Panc1 (cell line): Measurements from ENCODE around the gene TMIGD1. TPM values are rescaled to one million over a fixed set of nuclear protein-coding genes. Genes with fewer than 3 reads are reported as not detected.

Experiments used
- ATAC-seq: fragments of 200-7000 bp; cut with Tn5 transposase; 2 replicates; pipeline ENCODE4 v1.9.1; 2020; ENCODE audit warnings: mild to moderate bottlenecking, moderate library complexity
- BruUV-seq: library from RNA; stranded (reverse); fragments of 400-500 nt; replicated peaks from 2 replicates; lab custom pipeline; 2021; lab: Mats Ljungman, UMichigan
- CTCF ChIA-PET: fragments of 300-600 bp; sonication (Branson Sonifier 250); formaldehyde crosslinking; loops from one replicate; lab custom pipeline; 2022; ENCODE audit warnings: antibody characterized with exemption; lab: Charles Lee
- POLR2A ChIA-PET: fragments of 300-600 bp; sonication (Branson Sonifier 250); formaldehyde crosslinking; loops from one replicate; lab custom pipeline; 2022; ENCODE audit warnings: antibody characterized with exemption; lab: Charles Lee
- DNase-seq: peaks from one replicate; pipeline ENCODE4 v3.0.0-alpha.2; 2010; ENCODE audit warnings: low read depth, low spot score
- H3K27ac ChIP-seq: 2 replicates; pipeline ENCODE4 v1.5.1; 2011; ENCODE audit warnings: mild to moderate bottlenecking, low read length, inconsistent platforms
- H3K27me3 ChIP-seq: fragments of 200-500 bp; sonication (Bioruptor generic); 2 replicates; pipeline ENCODE4 v1.6.0; 2014; ENCODE audit warnings: low read length, inconsistent platforms; ENCODE audit not compliant: control insufficient read depth, insufficient read depth
- H3K36me3 ChIP-seq: fragments of 200-500 bp; sonication (Bioruptor generic); 2 replicates; pipeline ENCODE4 v1.5.1; 2014; ENCODE audit warnings: inconsistent platforms, mild to moderate bottlenecking, low read length, moderate library complexity; ENCODE audit not compliant: control insufficient read depth, insufficient read depth
- H3K4me1 ChIP-seq: 2 replicates; pipeline ENCODE4 v1.5.1; 2011; ENCODE audit warnings: inconsistent platforms, mild to moderate bottlenecking, low read length, moderate library complexity; ENCODE audit not compliant: control insufficient read depth, insufficient read depth
- H3K4me3 ChIP-seq, 2 experiments: 2 replicates each; pipeline ENCODE4 v1.5.1; 2011 to 2012; ENCODE audit warnings: low read depth in 2 of 2, low read length in 2 of 2, mild to moderate bottlenecking in 2 of 2, inconsistent platforms in 1 of 2, moderate library complexity in 1 of 2
- H3K9me3 ChIP-seq: fragments of 200-500 bp; sonication (Bioruptor generic); 2 replicates; pipeline ENCODE4 v1.5.1; 2014; ENCODE audit warnings: low read depth, mild to moderate bottlenecking, inconsistent platforms, low read length, moderate library complexity; ENCODE audit not compliant: control insufficient read depth, insufficient read depth
- CTCF ChIP-seq: fragments of 450-650 bp; IDR thresholded peaks from 2 replicates; pipeline ENCODE4 v1.5.1; 2017; ENCODE audit warnings: mild to moderate bottlenecking
- POLR2AphosphoS5 ChIP-seq: IDR thresholded peaks from 2 replicates; pipeline ENCODE4 v1.6.1; 2012; ENCODE audit warnings: mild to moderate bottlenecking, low read depth, low read length, moderate library complexity
- REST ChIP-seq, 2 experiments: IDR thresholded peaks; 2 replicates each; pipeline ENCODE4 v1.6.1; 2011 to 2012; ENCODE audit warnings: low read depth in 2 of 2, control low read depth in 1 of 2, low read length in 1 of 2, mild to moderate bottlenecking in 1 of 2, moderate library complexity in 1 of 2; ENCODE audit not compliant: insufficient read depth in 1 of 2
- SIN3A ChIP-seq: IDR thresholded peaks from 2 replicates; pipeline ENCODE4 v1.6.1; 2012; ENCODE audit warnings: low read depth, mild to moderate bottlenecking, low read length, moderate library complexity, borderline replicate concordance; ENCODE audit not compliant: insufficient read depth
- TCF7L2 ChIP-seq: IDR thresholded peaks from 2 replicates; pipeline ENCODE4 v1.6.1; 2011; ENCODE audit warnings: mild to moderate bottlenecking, low read depth, low read length, inconsistent platforms
- in situ Hi-C: cut with HindIII; loops from 2 replicates; pipeline ENCODE4 v1.10.0; 2016; ENCODE audit warnings: low sequenced_read_pairs, low pct_unique_long_range_greater_than_20kb
- intact Hi-C: fragments of 100-400 bp; cut with micrococcal nuclease; formaldehyde crosslinking; loops from one replicate; pipeline ENCODE4 v1.10.0; 2022; ENCODE audit not compliant: unreplicated experiment
- total RNA-seq: library from RNA; stranded (reverse); gene quantifications from one replicate; pipeline ENCODE4 v1.2.1, GENCODE V29; 2021; ENCODE audit not compliant: unreplicated experiment

Gene TMIGD1
- total RNA-seq, 1 experiment from 2014 or later, result not detected

GRCh38 chr17:30368912-30369720 is 35.3 kb upstream of the TMIGD1 start:
- no peaks in the 10 kb centered on the region for H3K36me3 ChIP-seq
- no peaks in the 10 kb centered on the region for H3K9me3 ChIP-seq
- CTCF ChIA-PET, result no interaction called here
- in situ Hi-C loops (no loop called here), intact Hi-C loops (no loop called here)
- no TSS peak for BruUV-seq
- no peak for TF ChIP-seq SIN3A
- no peak for TF ChIP-seq CTCF
- no peak for TF ChIP-seq POLR2AphosphoS5
- no peak for TF ChIP-seq REST (IDR thresholded peaks at IDR 0.05; ENCODE audit: insufficient read depth in 1 of 2, low read depth in 2 of 2, low read length in 1 of 2)
- no peak for TF ChIP-seq TCF7L2
- no peak for DNase-seq
- H3K4me3 ChIP-seq, result no peak overlapping the region
- H3K4me1 ChIP-seq, result peaks cover 7% of the 10 kb centered on the region; the same call in 1 of the 2 replicates
- no peak for ATAC-seq
- H3K27ac ChIP-seq, result no peak overlapping the region
- POLR2A ChIA-PET, result no interaction called here
- no peaks in the 10 kb centered on the region for H3K27me3 ChIP-seq

- intact Hi-C loops, result no loop called here
- in situ Hi-C loops, result no loop called here
- H3K9me3 ChIP-seq, result no peaks in the 10 kb centered on the region
- no peaks in the 10 kb centered on the region for H3K27me3 ChIP-seq
- POLR2A ChIA-PET, result no interaction called here
- DNase-seq (no peak), ATAC-seq (no peak)
- TF ChIP-seq REST (IDR thresholded peaks at IDR 0.05; ENCODE audit: insufficient read depth in 1 of 2, low read depth in 2 of 2, low read length in 1 of 2) (no peak), TCF7L2 (no peak), CTCF (no peak), SIN3A (no peak), POLR2AphosphoS5 (no peak)
- H3K4me1 ChIP-seq, result peaks cover 7% of the 10 kb centered on the region; the same call in 1 of the 2 replicates
- CTCF ChIA-PET, result no interaction called here
- BruUV-seq, result no TSS peak
- H3K36me3 ChIP-seq, result no peaks in the 10 kb centered on the region
- H3K27ac ChIP-seq, result no peak overlapping the region
- no peak overlapping the region for H3K4me3 ChIP-seq
These were observed 32.7 kb upstream of the TMIGD1 start for GRCh38 chr17:30366536-30366935.
